Dermis microvascular lymphatic vessel endothelial cell (primary cell): ENCODE measurements around the gene FAM171A2. TPM values are rescaled to one million over a fixed set of nuclear protein-coding genes. Genes with fewer than 3 reads are reported as not detected.
A peak's percentile ranks its signal among the peaks of the same experiment; 100 is the strongest.
"Not testable (repeated sequence)": the region's sequence is repeated elsewhere in the genome, so short reads cannot be mapped to it uniquely, and the experiment has no call there.

Source experiments
- DNase-seq, 2 donors: peaks; one replicate each; pipeline versions ENCODE4 v3.0.0 to v3.0.0-alpha.2; 2010; ENCODE audit warnings: low read depth in 2 of 2
- total RNA-seq: library from RNA; depleted of rRNA; stranded (reverse); fragments of >200 nt; gene quantifications from 2 replicates; pipeline ENCODE4 v1.2.1, GENCODE V29; 2014

Gene FAM171A2
- total RNA-seq, 1 donor from 2014 or later = 3.9 TPM

- DNase-seq = not testable (repeated sequence)
These were observed 16.2 kb downstream of the FAM171A2 start for GRCh38 chr17:44347206-44348055.

GRCh38 chr17:44346064-44346844, 17.4 kb downstream of the FAM171A2 start:
- no peak for DNase-seq

GRCh38 chr17:44345454-44346026, 18.1 kb downstream of the FAM171A2 start:
- DNase-seq = peak; percentile 74 to 78

- peak; percentile 99 for DNase-seq
These were observed 18.7 kb downstream of the FAM171A2 start, which contains the start of gene GRN for GRCh38 chr17:44344939-44345453. Gene GRN, plus strand, starts transcription at chr17:44345302. Its CDS starts 3,863 bp downstream, at chr17:44349165.

- DNase-seq = no peak
These were observed 20.0 kb downstream of the FAM171A2 start for GRCh38 chr17:44343510-44344209.

GRCh38 chr17:44340553-44340952, 23.1 kb downstream of the FAM171A2 start:
- not testable (repeated sequence) for DNase-seq

- no peak for DNase-seq
These were observed 25.0 kb downstream of the FAM171A2 start for GRCh38 chr17:44338702-44339101.

- DNase-seq = no peak
These were observed 27.7 kb downstream of the FAM171A2 start for GRCh38 chr17:44335968-44336367.

- DNase-seq = no peak
These were observed 28.1 kb downstream of the FAM171A2 start for GRCh38 chr17:44335564-44335963.

GRCh38 chr17:44334727-44335126, 28.9 kb downstream of the FAM171A2 start:
- no peak for DNase-seq

- no peak for DNase-seq
These were observed 29.3 kb downstream of the FAM171A2 start for GRCh38 chr17:44334315-44334714.

- no peak for DNase-seq
These were observed 30.3 kb downstream of the FAM171A2 start for GRCh38 chr17:44333371-44333770.

GRCh38 chr17:44331249-44331760, 32.3 kb downstream of the FAM171A2 start:
- peak; percentile 76 to 81 for DNase-seq

- DNase-seq = not testable (repeated sequence)
These were observed 33.4 kb downstream of the FAM171A2 start for GRCh38 chr17:44330263-44330662.

- not testable (repeated sequence) for DNase-seq
These were observed 34.1 kb downstream of the FAM171A2 start for GRCh38 chr17:44329516-44329915.

- no peak for DNase-seq
These were observed 35.8 kb downstream of the FAM171A2 start for GRCh38 chr17:44327715-44328449.

- peak; percentile 93 to 98 for DNase-seq
These were observed 36.7 kb downstream of the FAM171A2 start for GRCh38 chr17:44326861-44327444.

- DNase-seq = peak; percentile 85 to 95
These were observed 38.9 kb downstream of the FAM171A2 start, which contains the start of gene SLC25A39 for GRCh38 chr17:44324571-44325275. Gene SLC25A39, minus strand, starts transcription at chr17:44324823. Its CDS starts 1,261 bp downstream, at chr17:44323562.

GRCh38 chr17:44324092-44324570, 39.5 kb downstream of the FAM171A2 start:
- DNase-seq = peak in 1 of 2 donors; percentile 21
